Caki2 (cell line): Measurements from ENCODE around the gene STARD7. TPM values are rescaled to one million over a fixed set of nuclear protein-coding genes. Genes with fewer than 3 reads are reported as not detected.
"Not testable (repeated sequence)": the region's sequence is repeated elsewhere in the genome, so short reads cannot be mapped to it uniquely, and the experiment has no call there.

ENCODE experiments used
- DNase-seq: peaks from one replicate; pipeline ENCODE4 v3.0.0-alpha.2; 2015; ENCODE audit warnings: low read depth
- in situ Hi-C: cut with HindIII; loops from 2 replicates; pipeline ENCODE4 v1.10.0; 2016; ENCODE audit warnings: low sequenced_read_pairs, low pct_unique_long_range_greater_than_20kb, mixed read lengths
- total RNA-seq: library from RNA; depleted of rRNA; stranded (reverse); fragments of >200 nt; shearing (Covaris generic); gene quantifications from 2 replicates; pipeline ENCODE4 v1.2.3, GENCODE V29; 2014; ENCODE audit warnings: low replicate concordance; rRNA removed

The STARD7 gene
- 118 and 156 TPM in 2 replicates for total RNA-seq

- DNase-seq: peak; percentile 99
- in situ Hi-C loops: no loop called here
Observed at GRCh38 chr2:96208143-96209010, at the start of gene STARD7. TSS of gene STARD7 (minus strand) at chr2:96208827. CDS start at chr2:96208434, 393 bp downstream.

DNA sequence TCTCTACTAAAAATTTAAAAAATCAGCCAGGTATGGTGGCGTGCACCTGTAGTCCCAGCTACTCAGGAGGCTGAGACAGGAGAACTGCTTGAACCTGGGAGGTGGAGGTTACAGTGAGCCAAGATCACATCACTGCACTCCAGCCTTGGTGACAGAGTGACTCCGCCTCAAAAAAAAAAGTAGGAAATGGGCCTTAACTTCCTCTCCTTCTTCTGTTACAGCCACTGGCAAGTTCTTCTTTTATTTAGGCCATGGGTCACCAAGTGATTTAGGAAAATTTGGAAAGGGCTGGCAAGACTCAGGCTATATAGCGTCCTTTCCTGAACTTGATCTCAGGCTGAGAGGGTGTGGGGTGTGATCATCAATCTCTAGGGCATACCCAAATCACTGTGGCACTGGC lies 49.1 kb upstream of the STARD7 start:
- DNase-seq, in situ Hi-C loops: not testable (repeated sequence)

DNA sequence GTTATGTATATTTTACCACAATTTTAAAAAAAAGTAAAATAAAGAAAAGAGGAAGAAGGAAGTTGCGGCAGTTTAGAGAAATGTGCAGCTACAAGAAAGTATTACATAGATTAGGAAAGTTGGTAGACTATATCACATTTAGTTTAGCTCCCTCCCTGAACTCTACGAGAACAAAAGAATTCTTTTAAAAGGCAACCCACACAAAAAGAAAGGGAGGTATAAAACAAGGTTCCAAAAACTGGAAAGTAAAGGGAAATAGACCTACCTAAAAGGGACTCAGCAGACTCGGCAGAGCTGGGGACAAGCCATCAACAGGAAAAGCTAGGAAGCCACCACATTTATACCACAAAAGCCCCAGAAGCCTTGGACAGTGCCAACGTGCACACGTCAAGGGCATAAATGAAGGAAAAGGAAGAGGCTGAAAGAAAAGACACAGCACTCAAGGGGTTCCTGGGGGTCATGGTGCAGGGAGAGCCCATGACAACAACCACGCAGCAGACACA lies 48.0 kb upstream of the STARD7 start:
- no peak for DNase-seq
- in situ Hi-C loops: no loop called here

GRCh38 chr2:96254571-96254970 lies 45.9 kb upstream of the STARD7 start:
- in situ Hi-C loops: no loop called here
- no peak for DNase-seq

- in situ Hi-C loops: no loop called here
- DNase-seq: no peak
Observed at GRCh38 chr2:96253006-96253405, 44.4 kb upstream of the STARD7 start.

- DNase-seq: no peak
- in situ Hi-C loops: no loop called here
Observed at GRCh38 chr2:96252526-96252925, 43.9 kb upstream of the STARD7 start.

- in situ Hi-C loops: no loop called here
- peak; percentile 95 for DNase-seq
Observed at GRCh38 chr2:96251721-96252292, 43.2 kb upstream of the STARD7 start.

GRCh38 chr2:96250188-96250587 lies 41.6 kb upstream of the STARD7 start:
- no peak for DNase-seq
- in situ Hi-C loops: no loop called here

- in situ Hi-C loops: no loop called here
- no peak for DNase-seq
Observed at GRCh38 chr2:96249654-96250053, 41.0 kb upstream of the STARD7 start.

DNA sequence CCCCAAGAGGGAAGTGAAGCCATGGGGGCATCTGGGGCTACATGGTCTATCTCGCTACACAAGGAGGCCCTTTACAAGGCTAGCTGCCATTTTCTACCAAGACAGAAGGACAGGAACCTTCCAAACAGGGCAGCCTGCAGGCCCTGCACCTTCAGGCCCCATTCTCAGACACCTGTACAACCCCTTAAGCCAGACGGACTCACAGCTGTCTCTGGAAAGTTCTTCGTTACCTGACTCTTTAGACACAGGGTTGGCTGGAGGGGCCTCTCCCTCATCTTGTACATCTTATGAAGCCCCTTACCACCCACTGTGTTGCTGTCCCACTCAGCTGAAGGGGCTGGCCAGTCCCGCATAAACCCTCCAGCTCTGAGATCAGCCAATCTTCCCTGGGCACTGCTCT lies 40.0 kb upstream of the STARD7 start:
- DNase-seq: no peak
- in situ Hi-C loops: no loop called here

DNA sequence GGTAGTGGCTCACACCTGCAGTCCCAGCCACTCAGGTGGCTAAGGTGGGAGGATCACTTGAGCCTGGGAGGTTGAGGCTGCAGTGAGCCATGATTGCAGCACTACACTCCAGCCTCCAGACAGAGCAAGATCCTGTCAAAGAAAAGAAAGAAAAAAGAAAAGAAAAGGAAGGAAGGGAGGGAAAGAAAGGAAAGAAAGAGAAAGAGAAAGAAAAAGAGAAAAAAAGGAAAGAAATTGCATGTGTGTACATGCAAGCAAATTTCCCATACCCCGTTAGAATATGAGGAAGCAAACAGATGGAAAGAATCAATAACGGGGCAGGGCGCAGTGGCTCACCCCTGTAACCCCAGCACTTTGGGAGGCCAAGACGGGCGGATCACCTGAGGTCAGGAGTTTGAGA lies 39.3 kb upstream of the STARD7 start:
- no peak for DNase-seq
- in situ Hi-C loops: no loop called here

DNA sequence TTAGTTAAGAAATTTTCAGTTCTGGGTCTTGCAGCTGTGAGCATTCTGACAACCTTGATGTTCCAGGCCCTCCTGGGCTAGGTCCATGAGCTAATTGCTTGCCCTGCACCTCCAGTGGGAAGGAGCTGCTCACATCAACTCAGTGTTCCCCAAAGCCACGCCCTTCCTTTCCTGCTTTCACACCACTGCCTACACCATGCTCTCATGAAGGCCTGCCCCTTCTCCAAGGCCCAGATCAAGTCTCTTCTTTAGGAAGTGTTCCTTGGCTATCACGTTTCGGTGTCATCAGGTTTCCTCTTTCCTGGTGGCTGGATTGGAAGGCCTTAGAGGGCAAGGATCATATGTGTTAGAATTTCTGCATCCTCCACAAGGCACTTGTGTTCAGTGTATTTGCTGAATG lies 38.4 kb upstream of the STARD7 start:
- DNase-seq: no peak
- in situ Hi-C loops: no loop called here

DNA sequence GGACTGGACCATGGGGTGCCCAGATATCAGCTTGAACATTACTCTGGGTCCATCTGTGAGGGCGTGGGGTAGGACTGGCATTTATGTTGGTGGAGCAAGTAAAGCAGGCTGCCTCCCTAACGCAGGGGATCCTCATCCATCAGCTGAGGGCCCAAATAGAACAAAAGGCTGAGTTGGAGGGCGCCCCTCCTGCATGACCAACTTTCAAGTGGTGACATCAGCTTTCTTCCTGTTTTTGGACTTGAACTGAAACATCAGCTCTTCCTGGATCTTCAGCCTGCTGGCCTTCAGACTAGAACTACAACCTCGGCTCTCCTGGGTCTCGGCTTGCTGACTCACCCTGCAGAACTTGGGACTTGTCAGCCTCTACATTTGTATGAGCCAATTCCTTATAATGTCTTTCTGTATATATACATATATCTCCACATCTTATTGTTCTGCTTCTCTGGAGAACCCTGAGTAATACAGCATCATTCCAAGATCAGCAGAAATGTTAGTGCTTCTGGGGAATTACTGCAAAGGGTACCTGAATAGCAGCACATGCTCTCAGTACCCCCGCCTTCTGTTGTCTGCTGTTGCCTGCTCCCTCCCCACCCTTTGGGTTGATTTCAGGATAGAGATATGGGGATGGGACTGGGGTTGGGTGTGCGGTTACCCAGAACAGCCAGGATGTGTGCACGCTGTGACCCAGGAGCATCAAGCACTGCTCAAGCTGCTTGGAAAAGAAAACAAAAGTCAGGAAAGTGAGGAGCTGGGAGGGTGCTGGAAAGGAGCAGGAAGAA lies 37.2 kb upstream of the STARD7 start:
- in situ Hi-C loops: no loop called here
- no peak for DNase-seq

DNA sequence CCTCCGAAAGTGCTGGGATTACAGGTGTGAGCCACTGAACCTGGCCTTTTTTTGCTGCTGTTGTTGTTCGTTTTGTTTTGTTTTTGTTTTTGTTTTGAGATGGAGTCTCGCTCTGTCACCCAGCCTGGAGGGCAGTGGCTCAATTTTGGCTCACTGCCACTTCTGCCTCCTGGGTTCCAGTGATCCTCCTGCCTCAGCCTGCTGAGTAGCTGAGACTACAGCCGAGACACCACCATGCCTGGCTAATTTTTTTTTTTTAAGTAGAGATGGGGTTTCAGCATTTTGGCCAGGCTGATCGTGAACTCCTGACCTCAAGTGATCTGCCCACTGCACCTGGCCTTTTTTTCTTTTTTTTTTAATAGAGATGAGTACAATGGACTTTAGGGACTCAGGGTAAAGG lies 35.2 kb upstream of the STARD7 start:
- DNase-seq: no peak
- in situ Hi-C loops: no loop called here

- in situ Hi-C loops: no loop called here
- DNase-seq: no peak
Observed at GRCh38 chr2:96241900-96242611, 33.4 kb upstream of the STARD7 start.

DNA sequence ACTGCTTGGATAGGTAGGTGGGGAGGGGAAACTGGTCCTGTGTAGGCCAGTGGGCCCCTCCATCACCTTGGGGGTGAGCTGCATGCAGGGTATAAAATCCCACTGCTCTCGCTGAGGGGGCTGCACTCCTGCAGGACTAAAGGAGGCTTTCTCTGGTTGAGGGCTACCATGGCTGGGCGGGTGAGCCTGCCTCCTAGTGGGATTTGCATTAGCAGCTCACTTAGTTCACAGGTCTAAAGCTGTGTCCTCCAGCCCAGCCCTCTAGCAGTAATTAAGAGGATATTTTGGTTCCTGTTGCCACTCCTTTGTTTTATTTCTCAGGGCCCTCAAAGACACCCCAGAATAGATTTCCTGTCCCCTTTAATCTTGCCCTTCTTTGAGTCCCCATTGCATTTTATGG lies 32.6 kb upstream of the STARD7 start:
- no peak for DNase-seq
- in situ Hi-C loops: no loop called here

DNA sequence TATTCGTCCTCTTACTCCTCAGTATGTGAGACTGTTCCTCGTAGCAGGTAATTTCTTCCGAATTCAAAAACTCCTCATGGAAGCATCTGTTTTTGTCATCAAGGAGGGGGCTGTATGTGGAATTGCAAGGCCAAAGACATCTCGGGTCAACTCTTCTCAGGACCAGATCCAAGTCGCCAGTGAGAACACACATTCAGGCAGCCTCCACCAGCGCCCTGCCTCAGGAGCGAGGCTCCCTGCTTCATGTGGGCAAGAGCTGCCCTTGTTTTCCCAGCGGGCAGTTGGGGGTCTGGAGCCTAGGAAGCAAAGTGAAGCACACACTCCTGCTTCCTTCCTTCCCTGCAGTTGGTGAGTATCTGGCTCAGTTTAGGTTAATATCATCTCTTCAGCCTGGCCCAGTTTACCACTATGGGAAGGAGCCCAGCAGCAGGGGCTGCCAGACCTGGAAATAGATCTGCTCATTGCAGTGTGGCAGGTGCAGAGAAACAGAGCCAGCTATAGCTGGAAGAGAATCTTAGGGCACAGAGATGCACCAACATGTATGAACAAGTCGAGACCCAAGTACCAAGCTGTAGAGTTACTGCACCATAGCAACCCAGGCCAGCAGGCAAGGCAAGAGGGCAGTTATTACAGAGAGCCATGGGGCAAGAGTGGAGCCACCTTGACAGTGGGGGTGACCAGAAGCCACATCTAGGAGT lies 31.9 kb upstream of the STARD7 start:
- no peak for DNase-seq
- in situ Hi-C loops: no loop called here

GRCh38 chr2:96239745-96240264 lies 31.2 kb upstream of the STARD7 start:
- no peak for DNase-seq
- in situ Hi-C loops: no loop called here
